ENCODE results near the gene SF3B3.

DNA sequence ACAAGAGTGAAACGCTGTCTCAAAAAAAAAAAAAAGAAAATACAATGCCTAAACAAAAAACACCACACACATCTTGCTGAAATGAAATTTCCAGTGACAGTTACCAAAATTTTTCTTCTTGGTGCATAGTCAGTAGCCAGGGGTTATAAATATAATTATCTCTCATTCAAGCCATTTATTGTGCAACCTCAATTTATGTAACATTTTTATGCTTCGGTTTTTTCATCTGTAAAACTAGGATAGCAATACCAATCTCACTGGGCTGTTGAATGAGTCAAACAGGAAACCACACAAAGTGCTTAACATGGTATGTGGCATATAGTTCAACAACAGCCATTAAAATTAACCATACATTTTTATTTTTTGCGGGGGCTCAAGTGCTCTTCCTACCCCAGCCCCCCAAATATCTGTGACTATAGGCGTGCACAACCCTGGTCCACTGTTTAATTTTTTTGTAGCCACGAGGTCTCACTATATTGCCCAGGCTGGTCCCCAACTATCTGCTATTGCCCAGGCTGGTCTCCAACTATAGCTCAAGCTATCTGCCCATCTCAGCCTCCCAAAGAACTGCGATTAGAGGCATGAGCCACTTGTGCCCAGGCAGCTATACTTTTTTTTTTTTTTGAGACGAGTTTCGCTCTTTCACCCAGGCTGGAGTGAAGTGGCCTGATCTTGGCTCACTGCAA lies 2.9 kb upstream of the SF3B3 start:
- TF ChIP-seq, protein P1, sequence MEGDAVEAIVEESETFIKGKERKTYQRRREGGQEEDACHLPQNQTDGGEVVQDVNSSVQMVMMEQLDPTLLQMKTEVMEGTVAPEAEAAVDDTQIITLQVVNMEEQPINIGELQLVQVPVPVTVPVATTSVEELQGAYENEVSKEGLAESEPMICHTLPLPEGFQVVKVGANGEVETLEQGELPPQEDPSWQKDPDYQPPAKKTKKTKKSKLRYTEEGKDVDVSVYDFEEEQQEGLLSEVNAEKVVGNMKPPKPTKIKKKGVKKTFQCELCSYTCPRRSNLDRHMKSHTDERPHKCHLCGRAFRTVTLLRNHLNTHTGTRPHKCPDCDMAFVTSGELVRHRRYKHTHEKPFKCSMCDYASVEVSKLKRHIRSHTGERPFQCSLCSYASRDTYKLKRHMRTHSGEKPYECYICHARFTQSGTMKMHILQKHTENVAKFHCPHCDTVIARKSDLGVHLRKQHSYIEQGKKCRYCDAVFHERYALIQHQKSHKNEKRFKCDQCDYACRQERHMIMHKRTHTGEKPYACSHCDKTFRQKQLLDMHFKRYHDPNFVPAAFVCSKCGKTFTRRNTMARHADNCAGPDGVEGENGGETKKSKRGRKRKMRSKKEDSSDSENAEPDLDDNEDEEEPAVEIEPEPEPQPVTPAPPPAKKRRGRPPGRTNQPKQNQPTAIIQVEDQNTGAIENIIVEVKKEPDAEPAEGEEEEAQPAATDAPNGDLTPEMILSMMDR (IDR thresholded peaks at IDR 0.05) = no peak
- TF ChIP-seq EZH2 (IDR thresholded peaks at IDR 0.05; ENCODE audit: borderline replicate concordance, insufficient read depth, low read depth, low read length, poor library complexity, severe bottlenecking) = no peak
